Coronary artery (tissue), 2 donors: ENCODE results near the gene QRFP.

Experiments
- DNase-seq: peaks from one replicate; pipeline ENCODE4 v3.0.0-alpha.2; 2017; ENCODE audit warnings: low spot score
- H3K27ac ChIP-seq, 2 donors: fragments of 200-600 bp; sonication (generic); one replicate each; pipeline ENCODE4 v1.5.1; 2016 to 2019
- H3K4me3 ChIP-seq: fragments of 200-600 bp; sonication (generic); 2 replicates; pipeline ENCODE4 v1.5.1; 2016; ENCODE audit warnings: mild to moderate bottlenecking, moderate library complexity
- TF ChIP-seq, protein P1 (sequence below): fragments of 200-600 bp; sonication (generic); IDR thresholded peaks from one replicate; pipeline ENCODE4 v1.5.1; 2019; ENCODE audit warnings: antibody characterized with exemption

Gene QRFP

DNA sequence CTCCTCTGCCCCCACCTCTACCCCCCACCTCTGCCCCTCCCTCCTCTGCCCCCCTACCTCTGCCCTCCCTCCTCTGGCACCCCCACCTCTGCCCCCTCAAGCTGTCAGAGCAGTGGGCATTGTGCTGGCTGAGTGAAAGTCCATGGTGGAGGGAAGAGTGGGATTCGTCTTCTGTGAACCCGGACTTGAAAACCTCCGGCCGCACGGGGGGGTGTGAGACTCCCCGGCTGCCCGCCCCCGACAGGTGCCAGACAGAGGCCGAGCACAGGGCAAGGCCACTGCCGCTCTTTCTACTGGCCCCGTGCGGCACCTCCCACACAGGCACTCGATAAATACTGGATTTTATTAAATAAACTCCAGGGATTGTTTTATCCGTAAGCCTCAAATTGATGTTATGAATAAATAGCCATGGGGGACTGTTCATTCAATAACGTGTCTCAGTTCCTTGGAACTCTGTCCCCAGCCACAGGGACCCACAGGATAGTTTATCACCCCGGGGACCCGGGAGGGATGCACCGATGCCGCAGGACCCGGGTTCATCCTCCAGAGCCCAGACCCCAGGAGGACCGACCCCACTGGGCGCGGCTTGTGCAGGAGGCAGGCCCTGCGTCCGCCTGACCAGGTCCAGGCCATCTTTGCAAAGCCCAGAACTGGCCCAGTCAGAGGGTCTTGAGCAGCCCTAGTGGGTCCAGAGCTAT lies 2.6 kb upstream of the QRFP start:
- no peak for DNase-seq
- H3K4me3 ChIP-seq = no peak overlapping the region
- TF ChIP-seq, protein P1, sequence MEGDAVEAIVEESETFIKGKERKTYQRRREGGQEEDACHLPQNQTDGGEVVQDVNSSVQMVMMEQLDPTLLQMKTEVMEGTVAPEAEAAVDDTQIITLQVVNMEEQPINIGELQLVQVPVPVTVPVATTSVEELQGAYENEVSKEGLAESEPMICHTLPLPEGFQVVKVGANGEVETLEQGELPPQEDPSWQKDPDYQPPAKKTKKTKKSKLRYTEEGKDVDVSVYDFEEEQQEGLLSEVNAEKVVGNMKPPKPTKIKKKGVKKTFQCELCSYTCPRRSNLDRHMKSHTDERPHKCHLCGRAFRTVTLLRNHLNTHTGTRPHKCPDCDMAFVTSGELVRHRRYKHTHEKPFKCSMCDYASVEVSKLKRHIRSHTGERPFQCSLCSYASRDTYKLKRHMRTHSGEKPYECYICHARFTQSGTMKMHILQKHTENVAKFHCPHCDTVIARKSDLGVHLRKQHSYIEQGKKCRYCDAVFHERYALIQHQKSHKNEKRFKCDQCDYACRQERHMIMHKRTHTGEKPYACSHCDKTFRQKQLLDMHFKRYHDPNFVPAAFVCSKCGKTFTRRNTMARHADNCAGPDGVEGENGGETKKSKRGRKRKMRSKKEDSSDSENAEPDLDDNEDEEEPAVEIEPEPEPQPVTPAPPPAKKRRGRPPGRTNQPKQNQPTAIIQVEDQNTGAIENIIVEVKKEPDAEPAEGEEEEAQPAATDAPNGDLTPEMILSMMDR = no peak
- no peak overlapping the region for H3K27ac ChIP-seq

DNA sequence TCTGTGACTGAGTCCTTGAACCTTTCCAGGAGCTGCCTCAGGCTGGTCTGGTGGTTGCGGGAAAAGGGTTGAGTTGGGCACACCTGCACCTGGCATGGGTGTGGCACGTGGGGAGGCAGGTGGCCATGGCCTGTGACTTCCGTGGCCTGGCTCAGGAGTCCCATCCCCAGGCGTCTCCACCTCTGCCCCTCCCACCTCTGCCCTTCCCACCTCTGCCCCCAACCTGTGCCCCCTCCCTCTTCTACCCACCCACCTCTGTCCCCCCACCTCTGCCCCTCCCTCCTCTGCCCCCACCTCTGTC lies 1.9 kb upstream of the QRFP start:
- DNase-seq = no peak

DNA sequence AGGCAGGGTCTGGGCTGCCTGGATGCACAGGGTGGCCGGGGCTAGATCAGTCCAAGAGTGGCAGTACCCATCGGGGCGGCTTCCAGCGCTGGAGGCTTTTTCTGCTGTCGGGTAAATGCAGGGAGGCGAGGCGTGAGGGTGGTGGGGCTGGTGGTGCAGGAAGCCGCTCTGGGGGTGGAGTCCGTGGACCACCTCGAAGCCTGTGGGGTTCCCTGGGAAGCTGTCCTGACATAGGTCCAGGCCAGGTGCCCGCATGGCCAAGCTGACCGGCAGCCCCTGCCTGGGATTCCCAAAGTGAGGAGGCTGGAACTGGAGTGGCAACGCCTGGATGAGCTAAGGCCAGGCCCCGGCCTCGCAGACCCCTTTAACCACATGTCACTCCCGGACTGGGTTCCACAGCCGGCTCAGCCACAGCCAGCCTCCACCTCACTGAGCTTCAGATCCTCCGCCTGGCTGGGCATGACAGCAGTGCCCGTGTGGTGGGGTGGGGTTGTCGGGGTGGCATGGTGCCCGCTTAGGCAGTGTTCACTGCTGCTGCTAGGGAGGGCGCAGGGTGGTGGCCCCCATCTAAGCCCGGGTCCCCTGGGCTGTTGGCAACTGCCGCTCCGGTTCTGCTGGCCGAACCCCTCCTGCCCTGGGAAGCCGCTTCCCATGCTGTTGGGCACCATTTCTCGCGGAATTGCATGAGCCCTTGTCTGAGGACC lies 1.4 kb upstream of the QRFP start:
- TF ChIP-seq, protein P1 = no peak
- DNase-seq = no peak
- Histone ChIP-seq H3K4me3 (no peak overlapping the region), H3K27ac (no peak overlapping the region)

More for the DNA sequence above, 1.9 kb upstream of the QRFP start:
- no peak overlapping the region for H3K27ac ChIP-seq
- H3K4me3 ChIP-seq = no peak overlapping the region
- TF ChIP-seq, protein P1 = no peak

DNA sequence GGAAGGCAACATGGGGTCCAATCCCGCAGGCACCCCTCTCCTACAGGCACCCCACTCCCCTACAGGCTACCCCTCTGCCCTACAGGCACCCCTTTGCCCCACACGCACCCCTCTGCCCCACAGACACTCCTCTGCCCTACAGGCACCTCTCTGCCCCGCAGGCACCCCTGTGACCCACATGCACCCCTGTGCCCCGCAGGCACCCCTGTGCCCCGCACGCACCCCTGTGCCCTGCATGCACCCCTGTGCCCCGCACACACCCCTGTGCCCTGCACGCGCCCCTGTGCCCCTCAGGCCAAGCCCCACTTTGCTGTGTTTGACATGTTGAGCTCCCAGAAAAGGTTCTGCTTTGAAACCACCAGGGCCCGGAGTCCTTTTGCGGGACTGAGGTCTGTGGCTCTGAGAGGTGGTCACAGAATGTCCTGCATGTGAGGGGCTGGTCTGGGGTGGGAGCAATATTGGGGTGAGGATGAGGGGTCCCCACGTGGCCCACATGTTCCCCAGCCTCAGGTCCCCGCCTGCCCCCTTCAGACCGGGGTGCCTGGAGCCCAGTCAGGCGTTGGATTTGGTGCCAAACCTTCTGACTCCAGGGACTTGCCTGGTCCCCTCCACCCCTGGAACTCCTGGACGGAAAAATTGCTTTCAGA lies 616 bp upstream of the QRFP start:
- TF ChIP-seq, protein P1 = no peak
- DNase-seq = no peak
- H3K4me3 ChIP-seq = no peak overlapping the region
- H3K27ac ChIP-seq = no peak overlapping the region

DNA sequence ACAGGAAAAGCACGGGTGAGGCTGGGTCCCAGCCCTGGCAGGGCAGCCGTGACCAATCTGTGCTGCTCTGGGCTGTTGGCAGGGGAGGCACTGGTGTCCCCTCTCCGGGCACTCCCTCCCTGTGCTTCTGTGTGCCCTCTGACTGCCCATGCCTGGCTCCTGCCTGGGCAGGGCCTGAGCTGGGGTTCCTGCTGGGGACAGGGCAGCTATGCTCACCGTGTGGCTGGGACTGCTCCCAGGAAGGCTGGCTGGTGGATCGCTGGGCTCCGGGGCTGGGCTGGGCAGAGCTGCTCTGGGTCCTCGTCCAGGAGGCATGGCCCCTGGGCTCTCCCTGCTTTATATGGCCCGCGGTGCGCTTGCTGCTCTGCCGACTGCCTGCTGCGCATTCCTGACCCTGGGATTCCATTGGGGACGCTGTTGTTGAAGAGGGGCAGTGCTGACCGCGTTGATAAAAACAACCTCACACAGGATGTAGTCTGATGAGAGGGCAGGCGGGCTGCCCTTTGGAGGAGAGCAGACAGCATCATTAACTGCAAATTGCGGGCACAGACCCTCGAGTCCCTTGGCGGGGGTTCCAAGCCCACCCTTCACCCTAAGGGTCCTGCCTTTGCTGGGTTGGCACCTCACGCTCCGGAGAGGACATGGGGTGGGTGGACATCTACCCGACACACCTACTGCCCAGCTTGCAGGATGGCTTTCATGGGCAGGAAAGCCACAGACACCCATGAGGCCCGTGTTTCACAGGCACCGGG lies 955 bp downstream of the QRFP start:
- TF ChIP-seq, protein P1 = no peak
- H3K4me3 ChIP-seq = no peak overlapping the region
- no peak for DNase-seq
- peak overlapping the region in 1 of 2 donors; percentile 5 for H3K27ac ChIP-seq

DNA sequence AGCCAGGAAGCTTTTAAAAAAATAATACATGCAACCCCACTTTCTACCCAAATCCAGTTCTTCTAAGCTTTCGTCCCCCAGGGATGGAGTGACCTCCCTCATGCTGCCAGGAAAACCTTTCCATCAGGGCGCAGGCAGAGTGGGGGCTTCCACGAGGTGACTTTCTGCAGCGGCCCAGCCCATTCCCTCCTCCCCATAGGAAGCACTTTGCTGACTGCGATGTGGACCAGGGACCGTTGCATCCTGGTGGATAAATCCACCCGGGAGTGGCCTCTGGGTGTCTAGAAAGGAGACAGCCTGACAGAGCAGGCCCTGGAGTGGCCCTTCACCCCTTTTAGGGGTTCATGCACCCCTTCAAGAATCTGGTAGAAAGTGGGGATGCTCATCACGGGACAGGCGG lies 1.6 kb downstream of the QRFP start:
- H3K4me3 ChIP-seq = no peak overlapping the region
- TF ChIP-seq, protein P1 = no peak
- no peak for DNase-seq
- peak overlapping the region in 1 of 2 donors; percentile 5 for H3K27ac ChIP-seq
